GM23248 (cell line): Measurements from ENCODE around the gene IGSF22. TPM values are rescaled to one million over a fixed set of nuclear protein-coding genes. Genes with fewer than 3 reads are reported as not detected.

Experiments used
- DNase-seq: peaks from one replicate; pipeline ENCODE4 v3.0.0-alpha.2; 2015
- H2AFZ ChIP-seq: fragments of 200-600 bp; sonication (generic); 2 replicates; pipeline ENCODE4 v1.6.1; 2016; ENCODE audit warnings: antibody characterized with exemption
- H3F3A ChIP-seq: fragments of 200-600 bp; sonication (generic); 2 replicates; pipeline ENCODE4 v1.6.1; 2016; ENCODE audit warnings: mild to moderate bottlenecking, antibody characterized with exemption, mixed run types; ENCODE audit not compliant: insufficient read depth
- H3K27ac ChIP-seq: fragments of 200-600 bp; sonication (generic); 2 replicates; pipeline ENCODE4 v1.5.1; 2016; ENCODE audit warnings: mild to moderate bottlenecking
- H3K27me3 ChIP-seq: fragments of 200-600 bp; sonication (generic); replicated peaks from 2 replicates; pipeline ENCODE4 v1.6.1; 2016; ENCODE audit warnings: mild to moderate bottlenecking; ENCODE audit not compliant: insufficient read depth
- H3K36me3 ChIP-seq: fragments of 200-600 bp; sonication (generic); 2 replicates; pipeline ENCODE4 v1.6.1; 2016; ENCODE audit warnings: low read depth, mild to moderate bottlenecking
- H3K4me1 ChIP-seq: fragments of 200-600 bp; sonication (generic); 2 replicates; pipeline ENCODE4 v1.6.1; 2016; ENCODE audit warnings: mild to moderate bottlenecking; ENCODE audit not compliant: insufficient read depth
- H3K4me2 ChIP-seq: fragments of 200-600 bp; sonication (generic); one replicate; pipeline ENCODE4 v1.6.1; 2016; ENCODE audit warnings: mild to moderate bottlenecking; ENCODE audit not compliant: unreplicated experiment
- H3K4me3 ChIP-seq: fragments of 200-600 bp; sonication (generic); 2 replicates; pipeline ENCODE4 v1.5.1; 2016; ENCODE audit warnings: mild to moderate bottlenecking
- H3K79me2 ChIP-seq: fragments of 200-600 bp; sonication (generic); 2 replicates; pipeline ENCODE4 v1.6.1; 2016; ENCODE audit warnings: mild to moderate bottlenecking; ENCODE audit not compliant: insufficient read depth
- H3K9ac ChIP-seq: fragments of 200-600 bp; sonication (generic); 2 replicates; pipeline ENCODE4 v1.6.1; 2016; ENCODE audit warnings: mild to moderate bottlenecking
- H3K9me2 ChIP-seq: fragments of 200-600 bp; sonication (generic); 2 replicates; pipeline ENCODE4 v1.6.1; 2016; ENCODE audit warnings: mixed run types, mild to moderate bottlenecking, moderate library complexity; ENCODE audit not compliant: insufficient read depth
- H3K9me3 ChIP-seq: fragments of 200-600 bp; sonication (generic); one replicate; pipeline ENCODE4 v1.6.1; 2017; ENCODE audit warnings: low read depth
- H4K20me1 ChIP-seq: fragments of 200-600 bp; sonication (generic); 2 replicates; pipeline ENCODE4 v1.6.0; 2016; ENCODE audit not compliant: insufficient read depth
- EZH2 ChIP-seq: fragments of 200-600 bp; sonication (generic); IDR thresholded peaks from 2 replicates; pipeline ENCODE4 v1.6.1; 2018; ENCODE audit warnings: antibody characterized with exemption, mild to moderate bottlenecking; ENCODE audit not compliant: insufficient read depth, poor library complexity, severe bottlenecking
- EZH2phosphoT487 ChIP-seq: fragments of 200-600 bp; sonication (generic); IDR thresholded peaks from 2 replicates; pipeline ENCODE4 v1.6.1; 2018; ENCODE audit warnings: antibody characterized with exemption, moderate library complexity, mild to moderate bottlenecking, low read depth; ENCODE audit not compliant: insufficient read depth
- WGBS, 2 experiments: methylation state at CpG; one replicate each; pipeline ENCODE4 v1.1.6; 2015 to 2017; ENCODE audit warnings: low lambda C conversion rate in 2 of 2, low coverage in 1 of 2; ENCODE audit errors: missing lambda C conversion rate in 2 of 2; 5-methylcytosine and 5-hydroxymethylcytosine counted together
- in situ Hi-C: fragments of 300-500 bp; cut with MboI; formaldehyde crosslinking; loops from 2 replicates; pipeline ENCODE4 v1.15.0; 2020
- polyA plus RNA-seq: library from polyadenylated mRNA; unstranded; fragments of >200 nt; fragmentation: Nextera tagmentation; extraction: Ambion mirVana; gene quantifications from 2 replicates; pipeline ENCODE4 v1.2.1, GENCODE V29; 2016
- total RNA-seq: library from RNA; depleted of rRNA; stranded (reverse); fragments of >200 nt; shearing (Covaris generic); gene quantifications from 2 replicates; pipeline ENCODE4 v1.2.3, GENCODE V29; 2014

Gene IGSF22
- total and polyA plus RNA-seq, 2 experiments from 2014 or later, result not detected

- Histone ChIP-seq H2AFZ (no peak overlapping the region), H3K4me1 (no peaks in the 10 kb centered on the region), H3F3A (no peaks in the 10 kb centered on the region), H3K4me2 (no peak overlapping the region), H3K27ac (no peak overlapping the region), H3K4me3 (no peak overlapping the region), H3K9me2 (no peaks in the 10 kb centered on the region), H3K79me2 (no peaks in the 10 kb centered on the region), H3K36me3 (no peaks in the 10 kb centered on the region), H3K27me3 (peaks cover 18% of the 10 kb centered on the region), H4K20me1 (no peaks in the 10 kb centered on the region), H3K9me3 (no peaks in the 10 kb centered on the region), H3K9ac (no peak overlapping the region)
- in situ Hi-C loops, result no loop called here
- DNase-seq, result no peak
- no peak for TF ChIP-seq EZH2phosphoT487
- 62 to 70% methylated on average over 13 of the region's 13 CpGs for WGBS, 2 experiments
Measured at GRCh38 chr11:18771266-18772035, 45.5 kb upstream of the IGSF22 start.

GRCh38 chr11:18770479-18771125 is 44.6 kb upstream of the IGSF22 start:
- no peaks in the 10 kb centered on the region for H3K36me3 ChIP-seq
- DNase-seq, result no peak
- no peaks in the 10 kb centered on the region for H3K9me3 ChIP-seq
- no peak overlapping the region for H3K4me2 ChIP-seq
- in situ Hi-C loops, result no loop called here
- no peak overlapping the region for H3K4me3 ChIP-seq
- H2AFZ ChIP-seq, result no peak overlapping the region
- no peak overlapping the region for H3K9ac ChIP-seq
- no peaks in the 10 kb centered on the region for H3K4me1 ChIP-seq
- 76% methylated on average over 11 of the region's 11 CpGs for WGBS, 2 experiments
- no peak overlapping the region for H3K27ac ChIP-seq
- H3K9me2 ChIP-seq, result no peaks in the 10 kb centered on the region
- no peaks in the 10 kb centered on the region for H3F3A ChIP-seq
- H3K79me2 ChIP-seq, result no peaks in the 10 kb centered on the region
- peaks cover 18% of the 10 kb centered on the region for H3K27me3 ChIP-seq
- TF ChIP-seq EZH2phosphoT487, result no peak
- TF ChIP-seq EZH2, result no peak
- H4K20me1 ChIP-seq, result no peaks in the 10 kb centered on the region

- in situ Hi-C loops, result no loop called here
- no peaks in the 10 kb centered on the region for H3K9me3 ChIP-seq
- DNase-seq, result no peak
- no peaks in the 10 kb centered on the region for H3K4me1 ChIP-seq
- no peaks in the 10 kb centered on the region for H3K9me2 ChIP-seq
- no peaks in the 10 kb centered on the region for H3K79me2 ChIP-seq
- no peaks in the 10 kb centered on the region for H3F3A ChIP-seq
- no peaks in the 10 kb centered on the region for H3K36me3 ChIP-seq
- H4K20me1 ChIP-seq, result no peaks in the 10 kb centered on the region
- no peak overlapping the region for H3K9ac ChIP-seq
- no peak overlapping the region for H2AFZ ChIP-seq
- no peak overlapping the region for H3K27ac ChIP-seq
- no peak for TF ChIP-seq EZH2phosphoT487
- no peak for TF ChIP-seq EZH2
- H3K4me3 ChIP-seq, result no peak overlapping the region
- 50 to 54% methylated on average over 8 of the region's 8 CpGs for WGBS, 2 experiments
- no peak overlapping the region for H3K4me2 ChIP-seq
- H3K27me3 ChIP-seq, result peaks cover 18% of the 10 kb centered on the region
Measured at GRCh38 chr11:18769802-18770456, 43.9 kb upstream of the IGSF22 start.

GRCh38 chr11:18768978-18769377 is 43.0 kb upstream of the IGSF22 start:
- WGBS, 2 experiments, result 60 to 63% methylated on average over 5 of the region's 5 CpGs
- no peaks in the 10 kb centered on the region for H3K9me2 ChIP-seq
- no peak overlapping the region for H2AFZ ChIP-seq
- no peaks in the 10 kb centered on the region for H4K20me1 ChIP-seq
- no peak overlapping the region for H3K4me3 ChIP-seq
- no peak overlapping the region for H3K9ac ChIP-seq
- H3F3A ChIP-seq, result peaks cover 5% of the 10 kb centered on the region; the same call in 1 of the 2 replicates
- H3K9me3 ChIP-seq, result no peaks in the 10 kb centered on the region
- in situ Hi-C loops, result no loop called here
- no peaks in the 10 kb centered on the region for H3K79me2 ChIP-seq
- no peak overlapping the region for H3K27ac ChIP-seq
- no peak overlapping the region for H3K4me2 ChIP-seq
- H3K27me3 ChIP-seq, result peaks cover 11% of the 10 kb centered on the region
- H3K36me3 ChIP-seq, result no peaks in the 10 kb centered on the region
- H3K4me1 ChIP-seq, result no peaks in the 10 kb centered on the region
- TF ChIP-seq EZH2phosphoT487 (no peak), EZH2 (no peak)
- DNase-seq, result no peak
